ENCODE data around the gene MAMSTR.
"Not testable (repeated sequence)": the region's sequence is repeated elsewhere in the genome, so short reads cannot be mapped to it uniquely, and the experiment has no call there.

Gene MAMSTR

DNA sequence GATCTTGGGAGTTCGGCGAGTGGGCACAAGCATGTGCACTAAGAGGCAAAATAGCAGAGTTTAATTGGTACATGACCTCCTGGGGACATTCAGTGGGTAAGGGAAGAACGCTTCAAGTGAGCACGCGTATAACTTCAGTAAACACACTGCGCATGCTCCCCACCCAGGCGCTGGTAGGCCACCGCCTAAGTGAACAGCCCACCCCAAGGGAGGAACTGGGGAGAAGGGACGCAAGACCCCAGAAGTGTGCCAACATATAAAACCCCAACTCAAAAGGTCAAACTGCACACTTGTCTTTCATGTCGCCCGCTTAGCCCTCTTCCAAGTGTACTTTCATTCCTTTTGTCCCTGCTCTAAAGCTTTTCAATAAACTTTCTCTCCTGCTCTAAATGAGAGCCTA, 36.2 kb downstream of the MAMSTR start:
- Histone ChIP-seq H3K27me3 (ENCODE audit: insufficient read depth, low read depth) (peaks cover 57% of the 10 kb centered on the region), H4K20me1 (ENCODE audit: insufficient read depth) (no peaks in the 10 kb centered on the region), H3K4me2 (no peak overlapping the region), H3K36me3 (ENCODE audit: insufficient read depth) (no peaks in the 10 kb centered on the region), H3K4me3 (IDR thresholded peaks at IDR 0.05; ENCODE audit: insufficient read depth, low read depth, low read length) (no peak overlapping the region), H2AFZ (ENCODE audit: low read depth) (no peak overlapping the region), H3K79me2 (ENCODE audit: insufficient read depth, low read depth) (no peaks in the 10 kb centered on the region), H3K4me1 (ENCODE audit: low read depth, poor library complexity, severe bottlenecking) (no peaks in the 10 kb centered on the region), H3K9ac (no peak overlapping the region), H3K27ac (no peak overlapping the region)
- TF ChIP-seq CTCF (conservative IDR thresholded peaks at IDR 0.05; ENCODE audit: low read depth, low read length): no peak

DNA sequence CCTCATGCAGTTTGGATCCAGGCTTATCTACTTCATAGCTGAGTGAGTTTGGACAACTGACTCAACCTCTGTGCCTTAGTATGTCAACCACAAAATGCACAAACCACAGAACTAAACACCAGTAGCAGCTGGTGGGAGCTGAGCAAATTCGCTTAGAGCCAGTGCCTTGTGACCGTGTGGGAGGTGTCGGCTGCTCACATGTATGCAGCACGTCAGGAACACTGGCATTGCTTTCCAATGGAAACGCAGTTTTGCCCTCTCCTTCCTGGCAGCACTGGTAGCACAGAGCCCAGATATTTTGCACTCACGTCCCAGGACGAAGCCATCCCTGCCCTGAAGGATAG, 38.4 kb downstream of the MAMSTR start:
- Histone ChIP-seq H3K27ac (no peak overlapping the region), H2AFZ (ENCODE audit: low read depth) (no peak overlapping the region)

GRCh38 chr19:48680436-48681126, 38.9 kb downstream of the MAMSTR start:
- Histone ChIP-seq H4K20me1 (ENCODE audit: insufficient read depth) (no peaks in the 10 kb centered on the region), H3K4me1 (ENCODE audit: low read depth, poor library complexity, severe bottlenecking) (no peaks in the 10 kb centered on the region), H3K9ac (no peak overlapping the region), H3K4me3 (IDR thresholded peaks at IDR 0.05; ENCODE audit: insufficient read depth, low read depth, low read length) (no peak overlapping the region), H3K4me2 (no peak overlapping the region), H3K79me2 (ENCODE audit: insufficient read depth, low read depth) (no peaks in the 10 kb centered on the region), H2AFZ (ENCODE audit: low read depth) (no peak overlapping the region), H3K27me3 (ENCODE audit: insufficient read depth, low read depth) (peaks cover 53% of the 10 kb centered on the region), H3K36me3 (ENCODE audit: insufficient read depth) (no peaks in the 10 kb centered on the region), H3K27ac (no peak overlapping the region)
- TF ChIP-seq CTCF (conservative IDR thresholded peaks at IDR 0.05; ENCODE audit: low read depth, low read length): no peak

More for the DNA sequence above, 38.4 kb downstream of the MAMSTR start:
- no peak overlapping the region for H3K4me2 ChIP-seq
- no peaks in the 10 kb centered on the region for H3K4me1 ChIP-seq (ENCODE audit: low read depth, poor library complexity, severe bottlenecking)
- no peak for TF ChIP-seq CTCF (conservative IDR thresholded peaks at IDR 0.05; ENCODE audit: low read depth, low read length)
- no peak overlapping the region for H3K4me3 ChIP-seq (IDR thresholded peaks at IDR 0.05; ENCODE audit: insufficient read depth, low read depth, low read length)
- H3K9ac ChIP-seq: no peak overlapping the region
- no peaks in the 10 kb centered on the region for H4K20me1 ChIP-seq (ENCODE audit: insufficient read depth)
- no peaks in the 10 kb centered on the region for H3K36me3 ChIP-seq (ENCODE audit: insufficient read depth)
- H3K79me2 ChIP-seq (ENCODE audit: insufficient read depth, low read depth): no peaks in the 10 kb centered on the region
- peaks cover 52% of the 10 kb centered on the region for H3K27me3 ChIP-seq (ENCODE audit: insufficient read depth, low read depth)

DNA sequence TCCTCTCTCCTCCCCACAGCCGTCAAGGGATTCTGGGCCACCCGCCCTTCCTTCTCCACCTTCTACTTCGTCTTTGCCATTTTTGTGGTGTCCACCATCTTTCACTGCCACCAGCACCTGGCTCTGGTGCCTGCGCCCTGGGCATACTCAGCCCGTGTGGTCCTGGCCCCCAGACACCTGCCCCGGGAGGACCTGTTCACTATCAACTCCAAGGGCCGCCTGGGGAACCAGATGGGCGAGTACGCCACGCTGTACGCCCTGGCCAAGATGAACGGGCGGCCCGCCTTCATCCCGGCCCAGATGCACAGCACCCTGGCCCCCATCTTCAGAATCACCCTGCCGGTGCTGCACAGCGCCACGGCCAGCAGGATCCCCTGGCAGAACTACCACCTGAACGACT, 39.5 kb downstream of the MAMSTR start:
- not testable (repeated sequence) for H3K27ac ChIP-seq; H4K20me1 ChIP-seq (ENCODE audit: insufficient read depth); H2AFZ ChIP-seq (ENCODE audit: low read depth); H3K36me3 ChIP-seq (ENCODE audit: insufficient read depth); H3K4me2 ChIP-seq; H3K4me3 ChIP-seq (IDR thresholded peaks at IDR 0.05; ENCODE audit: insufficient read depth, low read depth, low read length); H3K4me1 ChIP-seq (ENCODE audit: low read depth, poor library complexity, severe bottlenecking); H3K9ac ChIP-seq; H3K79me2 ChIP-seq (ENCODE audit: insufficient read depth, low read depth)
- peaks cover 53% of the 10 kb centered on the region for H3K27me3 ChIP-seq (ENCODE audit: insufficient read depth, low read depth)

- Histone ChIP-seq H3K9ac (no peak overlapping the region), H4K20me1 (ENCODE audit: insufficient read depth) (no peaks in the 10 kb centered on the region), H3K27me3 (ENCODE audit: insufficient read depth, low read depth) (peaks cover 49% of the 10 kb centered on the region; the same call in 1 of the 2 replicates), H3K27ac (no peak overlapping the region), H3K36me3 (ENCODE audit: insufficient read depth) (no peaks in the 10 kb centered on the region), H3K79me2 (ENCODE audit: insufficient read depth, low read depth) (no peaks in the 10 kb centered on the region), H2AFZ (ENCODE audit: low read depth) (no peak overlapping the region), H3K4me1 (ENCODE audit: low read depth, poor library complexity, severe bottlenecking) (peaks cover 5% of the 10 kb centered on the region), H3K4me2 (no peak overlapping the region), H3K4me3 (IDR thresholded peaks at IDR 0.05; ENCODE audit: insufficient read depth, low read depth, low read length) (no peak overlapping the region)
- TF ChIP-seq CTCF (conservative IDR thresholded peaks at IDR 0.05; ENCODE audit: low read depth, low read length): no peak
Observed at GRCh38 chr19:48678201-48678600, 41.3 kb downstream of the MAMSTR start.

All from KMS-11 (cell line).